CD4-positive, alpha-beta T cell treated with Interleukin-6 for 4 hours (primary cell): ENCODE measurements around the gene KRT28.

Experiments used
- DNase-seq: peaks from one replicate; pipeline ENCODE4 v3.0.0-alpha.2; 2020; ENCODE audit warnings: mixed read lengths

Gene KRT28, protein sequence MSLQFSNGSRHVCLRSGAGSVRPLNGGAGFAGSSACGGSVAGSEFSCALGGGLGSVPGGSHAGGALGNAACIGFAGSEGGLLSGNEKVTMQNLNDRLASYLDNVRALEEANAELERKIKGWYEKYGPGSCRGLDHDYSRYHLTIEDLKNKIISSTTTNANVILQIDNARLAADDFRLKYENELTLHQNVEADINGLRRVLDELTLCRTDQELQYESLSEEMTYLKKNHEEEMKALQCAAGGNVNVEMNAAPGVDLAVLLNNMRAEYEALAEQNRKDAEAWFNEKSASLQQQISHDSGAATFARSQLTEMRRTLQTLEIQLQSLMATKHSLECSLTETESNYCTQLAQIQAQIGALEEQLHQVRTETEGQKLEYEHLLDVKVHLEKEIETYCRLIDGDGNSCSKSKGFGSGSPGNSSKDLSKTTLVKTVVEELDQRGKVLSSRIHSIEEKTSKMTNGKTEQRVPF

DNA sequence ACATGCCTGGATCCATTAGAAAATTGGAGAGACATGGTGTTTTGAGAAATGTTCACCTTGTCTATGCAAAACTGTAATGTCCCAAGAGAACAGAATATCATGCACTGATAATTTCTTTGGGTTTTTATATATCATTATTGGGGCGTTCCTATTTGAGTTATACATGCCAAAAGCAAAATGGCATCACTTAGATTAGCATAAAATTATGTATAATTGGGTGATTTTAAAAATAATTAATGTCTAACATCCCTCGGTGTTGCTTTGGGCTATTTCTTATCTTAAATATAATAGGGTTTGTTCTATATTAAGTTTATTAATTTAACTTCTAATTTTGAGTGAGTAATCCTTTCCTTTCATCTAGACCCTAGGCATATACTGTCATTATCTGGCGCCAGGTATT lies at the start of gene KRT28:
TSS of gene KRT28 (minus strand) at position 101 of the 400 bp plus-strand sequence. CDS start at position 35, 66 bp downstream.
- no peak for DNase-seq

DNA sequence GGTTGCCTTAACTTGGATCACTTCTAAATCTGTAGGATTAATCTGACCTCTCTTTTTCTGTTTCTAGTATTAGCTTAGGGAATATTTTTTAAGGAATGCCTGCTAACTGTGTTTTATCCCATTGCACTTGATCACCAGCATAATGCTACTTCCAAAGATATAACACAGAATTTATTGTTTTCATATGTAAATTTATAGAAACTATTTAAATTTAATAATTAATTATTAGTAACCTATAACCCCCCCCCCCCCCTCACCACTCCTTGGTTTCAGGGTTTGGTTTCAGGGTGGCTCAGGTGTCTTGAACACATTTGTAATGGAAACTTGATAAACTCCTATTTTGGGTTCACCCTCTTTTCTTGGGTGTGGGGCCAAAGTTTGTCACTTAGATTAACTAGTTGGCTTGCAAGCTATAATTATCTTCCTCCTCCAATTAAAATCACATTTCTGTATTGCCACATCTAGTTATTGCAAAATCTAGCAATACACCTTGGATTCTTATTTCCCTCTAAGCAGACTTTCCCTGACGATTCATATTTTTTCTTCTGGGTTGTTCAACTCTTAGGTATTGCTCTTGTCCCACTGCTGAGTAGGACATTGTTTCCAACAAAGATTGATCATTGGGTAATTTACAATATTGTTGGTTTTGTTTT lies 49.0 kb upstream of the KRT28 start:
- no peak for DNase-seq

DNA sequence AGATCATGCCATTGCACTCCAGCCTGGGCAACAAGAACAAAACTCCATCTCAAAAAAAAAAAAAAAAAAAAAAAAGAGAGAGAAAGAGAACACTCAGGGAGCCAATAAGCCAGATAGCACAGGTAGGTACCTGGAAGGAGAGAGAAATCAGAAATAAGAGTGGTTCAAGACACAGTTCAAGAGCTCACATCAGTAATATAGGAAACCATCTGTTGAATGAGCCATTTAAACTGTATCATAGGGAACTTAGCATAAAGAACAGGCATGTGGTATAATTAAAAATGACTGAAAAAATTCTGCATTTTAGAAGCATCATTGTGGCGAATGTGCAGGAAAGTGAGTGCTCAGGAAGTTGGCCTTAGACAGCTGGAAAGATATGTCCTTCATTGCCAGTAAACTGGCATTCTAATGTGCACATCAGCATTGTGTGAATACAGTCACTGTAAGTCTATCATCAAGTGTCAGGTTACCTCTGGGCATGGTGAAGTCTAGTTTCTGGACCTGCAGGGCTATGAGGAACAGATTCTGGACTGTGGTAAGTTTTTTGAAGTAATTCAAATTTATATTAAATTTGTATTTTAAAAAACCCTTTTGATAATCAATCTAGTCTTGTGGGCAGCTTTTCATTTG lies 46.9 kb upstream of the KRT28 start:
- no peak for DNase-seq

DNA sequence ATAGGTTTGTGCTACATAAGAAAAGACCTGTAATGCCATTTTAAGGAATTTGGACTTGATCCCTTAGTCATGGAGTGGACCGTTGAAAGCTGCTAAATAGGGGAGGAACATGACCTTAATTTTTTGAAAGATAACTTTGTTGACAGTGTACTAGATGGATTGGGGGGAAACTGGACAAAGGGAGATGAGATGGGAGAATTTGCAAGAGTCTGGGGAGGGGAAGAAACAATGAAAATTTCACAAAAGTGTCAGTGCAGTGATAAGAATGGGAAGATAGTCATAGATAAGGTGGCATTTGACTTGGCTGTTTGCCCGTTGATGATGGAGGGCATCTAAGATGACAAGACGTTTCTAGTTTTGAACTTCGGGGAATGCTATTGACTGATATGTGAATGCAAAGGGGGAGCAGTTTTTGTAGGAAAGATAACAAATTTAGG lies 44.9 kb upstream of the KRT28 start:
- DNase-seq: no peak

DNA sequence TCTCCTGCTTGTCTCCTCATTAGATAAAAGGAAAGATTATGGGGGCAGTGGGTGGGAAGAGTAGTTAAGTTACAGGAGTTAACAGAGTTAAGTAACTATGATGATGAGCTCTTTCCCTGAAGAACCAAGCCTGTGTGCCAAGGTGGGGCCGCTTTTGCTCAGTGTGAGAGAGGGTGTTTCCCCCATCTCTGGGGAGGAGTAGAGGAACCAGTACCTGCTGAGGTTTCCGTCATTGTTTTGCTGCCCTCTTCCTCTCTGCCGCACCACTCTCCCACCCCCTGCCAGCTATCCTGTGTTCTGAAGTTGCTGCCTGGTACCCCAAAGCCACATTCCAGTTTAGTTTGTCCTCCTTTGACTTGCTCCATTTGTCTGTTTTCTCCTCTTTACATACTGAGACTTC lies 43.5 kb upstream of the KRT28 start:
- DNase-seq: no peak

DNA sequence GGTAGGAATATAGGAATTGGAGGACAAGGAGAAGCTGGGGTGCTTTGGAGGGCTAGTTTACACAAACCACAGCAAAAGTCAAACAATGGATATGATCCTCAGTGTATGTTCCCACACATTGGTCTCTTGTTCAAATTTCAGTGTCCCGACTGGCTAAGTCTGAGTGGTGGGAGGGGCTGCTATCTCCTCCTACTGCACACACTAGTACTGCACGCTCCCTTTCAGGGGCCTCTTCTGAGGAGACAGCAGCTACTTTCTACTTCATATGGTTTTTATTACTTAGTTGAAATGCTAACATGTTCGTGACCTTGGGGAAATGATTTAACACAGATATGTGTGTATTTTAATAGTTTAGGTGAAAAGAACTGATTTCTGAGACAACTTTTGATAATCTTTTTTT lies 41.5 kb upstream of the KRT28 start:
- no peak for DNase-seq

DNA sequence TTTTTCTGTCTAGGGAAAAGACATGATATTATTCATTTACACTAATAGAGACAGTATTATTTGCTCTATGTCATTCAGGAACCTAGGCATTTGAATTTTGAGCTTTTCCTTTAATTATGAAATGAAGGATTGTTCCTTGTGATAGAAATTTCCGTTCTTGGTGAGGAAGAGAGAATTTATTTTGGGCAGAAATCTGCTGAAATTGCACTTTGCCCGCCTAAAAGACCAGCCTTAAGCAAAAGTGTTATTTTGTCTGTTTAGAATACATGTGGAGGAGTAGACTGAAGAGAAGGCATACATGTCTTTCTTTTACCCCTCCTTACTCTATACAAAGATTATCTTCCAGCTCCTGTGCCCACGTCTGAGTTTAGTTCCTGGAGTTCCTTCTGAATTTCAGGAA lies 39.4 kb upstream of the KRT28 start:
- no peak for DNase-seq

DNA sequence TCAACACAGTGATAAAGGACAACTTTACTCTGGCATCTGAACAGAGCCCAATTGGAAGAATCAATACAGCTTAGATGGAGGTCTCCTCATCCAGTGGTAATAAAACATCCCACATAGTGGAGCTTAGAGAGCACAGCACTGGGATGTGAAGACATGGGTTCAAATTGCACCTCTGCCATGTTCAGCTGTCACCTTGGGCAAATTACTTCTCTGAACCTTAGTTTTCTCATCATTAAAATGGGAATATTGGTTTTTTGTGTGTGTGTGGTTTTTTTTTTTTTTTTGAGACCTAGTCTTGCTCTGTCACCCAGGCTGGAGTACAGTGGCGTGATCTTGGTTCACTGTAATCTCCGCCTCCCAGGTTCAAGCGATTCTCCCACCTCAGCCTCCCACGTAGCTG lies 36.3 kb upstream of the KRT28 start:
- DNase-seq: no peak

DNA sequence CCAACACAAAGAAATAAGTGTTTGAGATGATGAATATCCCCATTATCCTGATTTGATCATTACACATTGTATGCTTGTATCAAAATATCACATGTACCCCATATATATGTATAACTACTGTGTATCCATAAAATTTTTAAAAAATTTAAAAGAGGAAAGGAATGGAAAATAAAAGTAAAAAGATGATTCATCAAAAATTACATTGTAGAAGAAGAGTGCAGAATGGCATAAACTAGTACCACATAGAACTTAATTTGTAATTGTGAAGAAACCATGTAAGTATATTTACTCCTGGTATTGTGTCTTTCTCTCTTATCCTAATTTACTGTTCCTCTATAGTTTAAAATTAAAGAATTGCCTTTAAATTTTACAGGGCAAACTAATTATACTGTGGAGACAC lies 34.1 kb upstream of the KRT28 start:
- no peak for DNase-seq

DNA sequence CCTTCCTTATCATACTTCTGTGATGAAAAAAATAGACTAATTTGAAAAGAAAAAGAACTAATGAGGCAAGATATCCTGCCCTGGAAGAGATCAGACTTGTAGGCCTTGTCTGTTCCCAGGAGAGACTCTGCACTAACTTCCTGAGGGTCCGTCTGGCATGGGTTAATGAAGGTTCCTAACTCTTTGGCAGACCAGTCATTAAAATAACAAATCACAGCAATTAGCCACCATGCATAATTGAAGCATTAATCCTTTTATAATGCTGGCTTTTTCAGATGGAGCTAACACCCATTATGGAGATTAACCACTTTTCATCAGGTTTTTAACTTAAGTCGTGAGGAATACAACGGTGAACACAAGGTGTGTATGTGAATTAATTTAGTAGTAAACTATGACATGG lies 33.1 kb upstream of the KRT28 start:
- DNase-seq: no peak

DNA sequence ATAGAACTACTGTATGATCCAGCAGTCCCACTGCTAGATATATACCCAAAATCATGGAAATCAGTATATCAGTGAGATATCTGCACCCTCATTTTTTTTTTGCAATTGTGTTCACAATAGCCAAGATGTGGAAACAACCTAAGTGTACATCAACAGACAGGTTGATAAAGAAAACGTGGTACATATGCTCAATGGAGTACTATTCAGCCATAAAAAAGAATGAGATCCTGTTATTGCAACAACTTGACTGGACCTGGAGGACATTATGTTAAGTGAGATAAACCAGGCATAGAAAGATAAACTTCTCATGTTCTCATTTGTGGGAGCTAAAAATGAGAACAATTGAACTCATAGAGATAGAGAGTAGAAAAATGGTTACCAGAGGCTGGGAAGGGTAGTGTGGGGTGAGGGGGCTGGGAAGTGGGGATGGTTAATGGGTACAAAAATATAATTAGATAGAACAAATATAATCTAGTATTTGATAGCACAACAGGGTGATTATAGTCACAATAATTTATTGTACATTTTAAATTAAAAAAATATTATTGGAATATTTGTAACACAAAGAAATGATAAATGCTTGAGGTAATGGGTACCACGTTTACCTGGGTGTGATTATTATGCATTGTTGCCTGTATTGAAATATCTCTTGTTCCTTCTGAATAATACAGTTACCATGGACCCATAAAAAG lies 30.5 kb upstream of the KRT28 start:
- no peak for DNase-seq

DNA sequence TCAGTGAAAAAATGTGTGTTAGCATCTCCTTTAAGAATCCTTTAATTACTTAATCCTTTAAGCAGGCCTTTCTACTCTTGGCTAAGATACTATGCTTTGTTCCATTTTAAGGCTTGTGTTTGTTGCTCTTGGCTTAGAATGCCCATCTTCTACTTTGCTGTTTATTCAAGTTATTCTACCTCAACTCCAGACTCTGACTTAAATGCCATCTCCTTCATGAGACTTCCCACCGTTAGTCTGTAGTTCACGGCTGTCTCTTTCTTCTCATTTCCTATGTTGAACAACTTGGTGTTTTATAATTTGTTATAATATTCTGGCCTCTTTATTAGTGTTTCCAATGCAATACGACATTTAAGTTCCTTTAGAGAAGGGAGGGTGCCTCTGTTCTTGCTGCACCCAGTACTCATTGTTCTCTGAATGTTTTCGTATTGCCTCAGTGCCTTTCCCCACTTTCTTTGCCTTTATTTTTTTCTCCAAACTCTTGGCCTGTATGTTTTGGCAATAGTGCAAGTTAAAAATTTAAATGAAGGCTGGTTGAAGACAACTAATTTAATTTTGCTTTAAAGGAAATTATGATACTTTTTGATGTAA lies 28.8 kb upstream of the KRT28 start:
- DNase-seq: no peak

DNA sequence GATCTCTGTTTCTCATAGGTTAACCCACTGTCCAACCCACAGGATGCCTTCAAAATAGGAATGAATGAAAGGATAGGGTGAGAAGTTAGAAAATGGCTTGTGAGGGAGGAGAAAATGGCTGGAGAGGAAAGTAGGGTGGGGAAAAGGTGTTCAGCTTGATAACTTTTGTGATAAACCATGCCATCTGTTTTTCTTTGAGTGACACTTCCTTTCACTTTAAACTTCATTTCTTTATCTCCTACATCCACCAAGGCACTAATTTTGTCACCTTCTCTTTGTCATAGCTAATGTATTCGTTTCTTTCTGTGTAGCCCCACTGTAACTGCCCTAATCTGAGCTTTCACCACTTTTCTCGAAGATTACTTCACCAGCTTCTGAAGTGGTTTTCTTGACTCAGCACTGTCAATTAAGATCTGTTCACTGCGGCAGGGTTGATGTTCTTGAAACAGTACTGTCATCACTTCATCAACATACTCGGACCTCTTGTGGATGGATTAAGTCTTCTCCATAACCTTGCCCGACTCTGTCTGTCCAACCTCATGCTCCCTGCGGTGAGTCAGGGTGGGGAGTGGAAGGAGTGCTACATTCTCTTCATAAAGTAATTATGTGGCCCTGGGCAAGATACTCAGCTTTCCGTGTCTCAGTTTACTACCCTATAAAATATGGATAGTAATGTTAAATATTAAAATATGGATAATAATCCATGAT lies 28.1 kb upstream of the KRT28 start:
- no peak for DNase-seq

DNA sequence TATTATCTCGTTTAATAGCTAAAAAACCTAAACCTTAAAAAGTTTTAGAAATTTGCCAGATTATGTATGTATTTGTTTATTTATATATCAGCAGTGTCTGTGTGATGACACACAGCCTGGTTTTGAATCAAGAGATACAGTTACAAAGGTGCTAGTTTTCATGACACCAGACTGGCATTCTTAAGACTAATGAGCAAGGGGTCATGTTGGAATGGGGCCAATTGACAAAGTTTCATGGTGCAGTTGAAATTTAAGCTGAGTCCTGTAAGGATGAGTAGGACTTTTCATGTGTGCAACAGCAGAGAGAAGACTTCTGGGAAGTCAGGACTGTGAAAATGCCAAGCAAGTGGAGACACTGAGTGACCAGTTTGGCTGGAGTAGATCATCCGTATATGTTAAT lies 25.8 kb upstream of the KRT28 start:
- no peak for DNase-seq

DNA sequence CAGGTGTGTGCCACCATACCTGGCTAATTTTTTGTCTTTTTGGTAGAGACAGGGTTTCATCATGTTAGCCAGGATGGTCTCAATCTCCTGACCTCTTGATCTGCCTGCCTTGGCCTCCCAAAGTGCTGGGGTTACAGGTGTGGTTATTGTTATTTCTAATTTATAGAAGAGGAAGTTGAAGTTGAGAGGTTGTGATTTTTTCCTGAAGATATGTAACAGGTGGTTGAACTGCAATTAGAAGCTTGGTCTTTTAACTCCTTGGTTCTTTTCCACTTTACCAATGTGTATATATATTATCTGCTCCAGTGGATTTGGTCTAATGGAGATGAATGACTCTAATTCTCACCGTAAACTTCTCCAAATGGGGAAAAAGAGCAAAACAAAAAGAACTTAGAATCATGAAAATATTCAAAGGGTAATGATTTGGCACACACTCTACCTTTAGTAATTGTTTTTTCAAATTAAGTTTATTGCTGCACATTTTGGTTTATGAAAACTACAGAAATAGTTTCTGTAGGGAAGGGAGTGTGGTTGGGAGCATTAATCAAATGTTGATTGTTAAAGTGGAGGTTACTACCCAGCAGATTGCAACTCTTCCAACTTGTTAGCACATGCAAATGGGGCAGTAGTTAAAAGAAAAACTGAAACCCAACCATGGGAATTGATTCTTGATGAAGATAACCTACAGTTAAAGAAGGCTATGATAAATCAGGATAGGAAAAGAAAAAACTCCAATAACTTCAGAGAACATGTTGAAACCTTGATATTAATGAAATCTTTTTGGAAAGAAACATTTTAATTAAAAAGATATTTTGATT lies 24.5 kb upstream of the KRT28 start:
- no peak for DNase-seq

DNA sequence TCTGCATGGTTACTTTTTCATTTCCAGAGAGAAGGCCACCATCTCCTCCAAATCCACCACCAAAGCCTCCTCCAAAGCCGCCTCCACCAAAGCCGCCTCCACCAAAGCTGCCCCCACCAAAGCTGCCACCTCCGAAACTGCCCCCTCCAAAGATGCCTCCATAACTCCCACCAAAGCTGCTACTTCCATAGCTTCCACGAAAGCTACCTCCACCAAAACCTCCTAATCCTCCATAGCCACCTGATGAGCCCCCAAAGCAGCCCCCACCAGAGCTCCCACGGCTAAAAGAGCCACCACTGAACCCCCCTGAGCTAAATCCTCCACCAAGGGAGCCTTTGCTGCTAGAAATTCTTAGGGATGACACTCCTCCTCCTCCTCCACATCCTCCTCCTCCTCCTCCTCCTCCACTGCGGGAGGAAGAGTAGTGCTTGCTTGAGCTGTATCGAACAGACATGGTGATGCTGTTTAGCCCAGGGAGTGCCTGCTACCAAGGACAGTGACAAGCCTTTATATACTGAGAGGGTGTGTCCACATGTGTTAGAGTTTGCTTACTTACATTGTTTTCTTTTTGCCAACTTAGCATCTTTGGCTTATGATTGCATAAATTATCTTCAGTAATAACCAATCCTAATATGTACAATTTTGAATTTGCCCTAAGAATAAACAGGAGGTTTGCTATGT lies 22.5 kb upstream of the KRT28 start, which contains the start of gene KRT10:
TSS of gene KRT10 (minus strand) at position 483 of the 681 bp plus-strand sequence. CDS start at position 454, 29 bp downstream.
- no peak for DNase-seq

DNA sequence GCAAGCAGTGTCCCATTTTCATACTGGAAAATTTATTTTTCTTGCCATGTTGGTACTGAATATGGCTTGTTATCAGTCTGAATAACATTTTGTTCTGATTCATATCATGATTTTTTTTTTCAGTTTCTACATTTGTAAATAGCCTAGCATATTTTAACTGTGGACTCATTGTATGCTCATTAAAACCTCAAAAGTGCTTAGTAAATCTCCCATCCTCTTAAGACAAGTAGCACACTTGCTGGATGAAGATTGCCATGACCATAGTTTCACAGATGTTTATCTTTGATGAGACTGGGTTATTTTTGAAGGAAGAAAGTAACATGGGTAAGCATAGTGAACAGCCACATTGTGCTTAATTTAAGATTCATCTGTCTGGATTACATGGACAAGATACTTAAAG lies 21.8 kb upstream of the KRT28 start:
- no peak for DNase-seq

DNA sequence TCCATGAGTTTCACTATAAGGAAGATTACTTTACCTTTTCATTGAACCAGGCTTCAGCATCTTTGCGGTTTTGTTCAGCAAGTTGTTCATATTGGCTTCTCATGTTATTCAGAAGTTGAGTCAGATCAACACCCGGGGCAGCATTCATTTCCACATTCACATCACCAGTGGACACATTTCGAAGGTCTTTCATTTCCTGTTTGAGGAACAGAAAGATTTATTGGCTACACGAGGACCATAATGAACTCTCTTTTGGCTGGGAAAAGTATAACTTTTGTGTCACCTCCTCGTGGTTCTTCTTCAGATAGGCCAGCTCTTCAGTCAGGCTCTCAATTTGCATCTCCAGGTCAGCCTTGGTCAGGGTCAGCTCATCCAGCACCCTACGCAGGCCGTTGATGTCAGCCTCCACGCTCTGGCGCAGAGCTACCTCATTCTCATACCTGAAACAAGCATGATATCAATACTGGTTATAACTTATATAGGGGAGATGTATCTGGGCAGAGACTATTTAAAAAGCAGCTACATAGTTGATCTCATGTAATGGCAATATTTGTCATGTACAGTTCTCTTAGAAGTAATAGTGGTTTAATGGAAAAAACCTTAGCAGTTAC lies 20.6 kb upstream of the KRT28 start:
- DNase-seq: no peak

DNA sequence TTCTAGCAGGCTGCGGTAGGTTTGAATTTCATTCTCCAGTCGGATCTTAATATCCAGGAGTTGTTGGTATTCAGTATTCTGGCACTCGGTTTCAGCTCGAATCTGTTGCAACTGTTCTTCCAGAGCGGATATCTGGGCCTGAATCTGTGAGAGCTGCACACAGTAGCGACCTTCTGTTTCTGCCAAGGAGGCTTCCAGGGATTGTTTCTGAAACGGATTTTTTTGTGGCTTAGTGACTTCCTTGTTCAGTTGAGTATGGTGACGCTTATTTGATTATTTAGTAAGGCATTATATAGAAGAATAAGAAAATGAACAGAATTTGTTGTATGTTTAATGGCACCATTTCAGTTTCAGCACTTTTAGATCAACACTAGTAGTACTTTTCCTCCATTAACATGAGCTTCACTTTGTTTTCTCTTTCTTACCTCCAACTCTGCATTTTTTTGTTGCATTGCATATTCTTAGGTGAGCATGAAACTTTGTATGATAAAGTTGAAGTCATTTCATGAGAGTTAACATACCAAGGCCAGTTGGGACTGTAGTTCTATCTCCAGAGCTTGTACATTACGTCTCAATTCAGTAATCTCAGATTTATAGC lies 19.9 kb upstream of the KRT28 start:
- DNase-seq: no peak
